IPS DF 19.7 (cell line): ENCODE results near the gene RAD9B.
A peak's percentile ranks its signal among the peaks of the same experiment; 100 is the strongest.
"Not testable (repeated sequence)": the region's sequence is repeated elsewhere in the genome, so short reads cannot be mapped to it uniquely, and the experiment has no call there.

Experiments used
- DNase-seq: peaks from one replicate; pipeline ENCODE4 v3.0.0-alpha.2; 2013; ENCODE audit warnings: low read depth, low spot score

Gene RAD9B

GRCh38 chr12:110501752-110502738, at the start of gene RAD9B, which contains the start of gene VPS29:
RAD9B (plus strand) TSS chr12:110502331; CDS start chr12:110502338, 7 bp downstream.
VPS29 (minus strand) TSS chr12:110502111; CDS start chr12:110502051, 60 bp downstream.
- peak; percentile 96 for DNase-seq

GRCh38 chr12:110453569-110454296, 48.4 kb upstream of the RAD9B start:
- DNase-seq: no peak

- DNase-seq: no peak
Measured at GRCh38 chr12:110458756-110459155, 43.4 kb upstream of the RAD9B start.

GRCh38 chr12:110461189-110461588, 40.9 kb upstream of the RAD9B start:
- not testable (repeated sequence) for DNase-seq

- no peak for DNase-seq
Measured at GRCh38 chr12:110465024-110465423, 37.1 kb upstream of the RAD9B start.

GRCh38 chr12:110465765-110466164, 36.4 kb upstream of the RAD9B start:
- not testable (repeated sequence) for DNase-seq

- DNase-seq: no peak
Measured at GRCh38 chr12:110466791-110467190, 35.3 kb upstream of the RAD9B start.

GRCh38 chr12:110467847-110468213, 34.3 kb upstream of the RAD9B start:
- DNase-seq: no peak

GRCh38 chr12:110468214-110469048, 33.7 kb upstream of the RAD9B start, which contains the start of the genes FAM216A and GPN3:
FAM216A (plus strand) TSS chr12:110468845; CDS start chr12:110468876, 31 bp downstream.
GPN3 (minus strand) TSS chr12:110468257; CDS start chr12:110468203, 54 bp downstream.
- DNase-seq: peak; percentile 93

GRCh38 chr12:110475426-110475825, 26.7 kb upstream of the RAD9B start:
- DNase-seq: no peak

GRCh38 chr12:110498984-110499706, 3.0 kb upstream of the RAD9B start:
- DNase-seq: no peak

GRCh38 chr12:110501399-110501751, 756 bp upstream of the RAD9B start:
- no peak for DNase-seq

- DNase-seq: no peak
Measured at GRCh38 chr12:110503432-110503831, 1.3 kb downstream of the RAD9B start.

GRCh38 chr12:110505332-110505731, 3.2 kb downstream of the RAD9B start:
- no peak for DNase-seq

- DNase-seq: no peak
Measured at GRCh38 chr12:110508071-110508586, 6.0 kb downstream of the RAD9B start.

- DNase-seq: no peak
Measured at GRCh38 chr12:110513842-110514241, 11.7 kb downstream of the RAD9B start.

- DNase-seq: no peak
Measured at GRCh38 chr12:110514363-110514762, 12.2 kb downstream of the RAD9B start.

- no peak for DNase-seq
Measured at GRCh38 chr12:110516995-110517394, 14.9 kb downstream of the RAD9B start.

GRCh38 chr12:110518014-110518413, 15.9 kb downstream of the RAD9B start:
- DNase-seq: not testable (repeated sequence)
